ENCODE results near the gene ECT2L.
"Not testable (repeated sequence)": the region's sequence is repeated elsewhere in the genome, so short reads cannot be mapped to it uniquely, and the experiment has no call there.

Gene ECT2L

DNA sequence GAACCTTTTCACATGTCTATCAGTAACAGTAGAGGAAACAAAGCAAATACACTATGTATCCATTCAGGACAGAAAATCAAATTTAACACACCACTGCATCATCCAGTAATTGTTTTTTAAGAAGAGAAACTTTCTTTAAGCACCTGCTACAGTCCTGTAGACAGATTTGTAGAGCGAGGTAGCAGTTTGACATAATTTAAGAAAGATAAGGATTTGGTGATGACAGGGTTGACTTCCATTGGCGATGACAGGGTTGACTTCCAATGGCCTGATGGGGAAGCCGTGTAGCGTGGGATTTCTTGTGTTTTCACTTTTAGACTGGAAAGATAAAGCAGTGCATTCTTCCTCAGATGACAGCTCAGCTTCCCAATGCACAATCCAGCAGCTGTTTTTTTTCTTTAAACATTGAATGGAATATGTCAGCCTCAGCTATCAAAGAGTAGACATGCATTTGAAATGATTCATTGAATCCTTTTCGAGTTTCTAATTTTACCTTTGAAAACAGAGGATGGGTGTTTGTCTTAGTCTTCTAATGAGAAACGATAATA lies 68.5 kb downstream of the ECT2L start:
- no peak for DNase-seq

DNA sequence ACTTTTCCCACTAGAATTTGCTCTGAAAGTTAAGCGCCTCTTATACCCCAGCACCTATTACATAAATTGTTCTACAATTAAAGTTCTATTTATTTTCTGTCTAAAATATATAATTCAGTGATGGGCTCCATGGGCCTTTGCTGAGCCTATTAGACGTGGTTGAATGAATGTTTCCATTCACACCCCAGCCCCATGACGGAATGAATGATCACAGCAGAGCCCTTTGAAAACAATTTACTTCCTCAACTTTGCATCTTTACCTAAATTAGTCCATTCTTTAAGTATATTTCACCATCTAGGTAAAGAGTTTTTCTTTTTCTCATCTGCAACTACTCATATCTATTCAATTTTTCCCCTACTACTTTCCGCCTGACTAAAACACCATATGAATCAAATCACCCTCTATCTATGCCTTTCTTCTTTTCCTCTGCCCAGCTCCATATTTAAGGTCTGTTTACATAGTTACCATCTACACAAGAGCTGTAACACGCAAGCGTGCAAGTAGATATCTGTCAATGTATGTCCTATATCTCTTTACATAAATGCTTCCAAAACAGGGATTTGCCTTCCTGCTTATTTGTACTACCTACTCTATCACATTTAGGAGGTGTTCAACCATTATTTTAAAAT lies 69.7 kb downstream of the ECT2L start:
- DNase-seq, result no peak

DNA sequence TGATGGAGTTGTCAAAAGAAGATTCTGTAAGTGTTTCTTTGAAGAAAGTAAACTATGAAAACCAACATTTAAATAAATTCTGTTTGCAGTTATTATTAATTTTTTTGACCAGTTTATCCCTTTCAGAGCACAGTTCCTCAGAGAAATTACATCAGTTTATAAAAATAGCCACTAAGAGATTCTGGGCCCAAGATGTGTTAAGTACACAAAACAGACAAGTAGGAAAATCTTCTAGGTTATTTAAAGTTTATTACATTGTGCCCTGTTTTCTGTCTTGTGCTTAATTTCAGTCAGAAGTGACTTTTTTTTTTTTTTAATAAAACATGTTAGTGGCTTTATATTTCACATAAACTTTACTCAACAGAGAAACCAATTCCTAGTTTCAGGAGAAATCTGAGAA lies 72.3 kb downstream of the ECT2L start:
- DNase-seq, result no peak

DNA sequence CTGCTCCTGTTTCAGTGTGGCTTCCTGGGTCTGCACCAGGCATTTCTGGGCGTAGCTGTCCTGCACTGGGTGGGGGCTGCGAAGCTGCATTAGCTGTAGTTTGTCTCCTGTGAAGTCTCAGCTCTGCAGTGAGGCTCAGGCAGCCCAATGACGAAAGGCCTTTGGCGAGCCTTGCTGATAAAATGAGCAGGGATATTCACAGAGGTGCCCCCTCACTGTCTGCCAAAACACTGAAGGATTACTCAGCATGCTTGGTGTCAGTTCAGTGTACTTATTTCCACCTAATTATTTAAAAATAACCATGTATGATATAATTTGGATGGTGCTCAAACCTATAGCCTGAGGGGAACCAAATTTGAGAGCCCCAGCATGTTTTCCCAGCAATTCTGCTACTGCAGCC lies 73.5 kb downstream of the ECT2L start:
- no peak for DNase-seq

DNA sequence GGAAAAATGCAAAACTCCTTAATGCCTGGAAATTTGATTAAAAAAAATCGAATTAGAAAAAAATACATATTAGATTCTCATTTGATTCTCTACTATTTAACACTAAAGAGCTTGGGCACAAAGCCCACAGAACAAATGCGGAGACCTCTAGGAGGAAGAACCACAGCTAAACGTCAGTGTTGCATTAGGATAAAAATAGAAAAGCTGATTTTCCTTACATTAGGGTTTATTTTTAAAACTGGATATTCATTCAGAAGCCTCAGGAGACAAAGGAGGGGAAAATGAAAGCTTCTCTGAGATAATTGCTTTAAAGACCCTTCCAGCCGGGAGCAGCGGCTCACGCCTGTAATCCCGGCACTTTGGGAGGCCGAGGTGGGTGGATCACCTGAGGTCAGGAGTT lies 77.3 kb downstream of the ECT2L start:
- no peak for DNase-seq

DNA sequence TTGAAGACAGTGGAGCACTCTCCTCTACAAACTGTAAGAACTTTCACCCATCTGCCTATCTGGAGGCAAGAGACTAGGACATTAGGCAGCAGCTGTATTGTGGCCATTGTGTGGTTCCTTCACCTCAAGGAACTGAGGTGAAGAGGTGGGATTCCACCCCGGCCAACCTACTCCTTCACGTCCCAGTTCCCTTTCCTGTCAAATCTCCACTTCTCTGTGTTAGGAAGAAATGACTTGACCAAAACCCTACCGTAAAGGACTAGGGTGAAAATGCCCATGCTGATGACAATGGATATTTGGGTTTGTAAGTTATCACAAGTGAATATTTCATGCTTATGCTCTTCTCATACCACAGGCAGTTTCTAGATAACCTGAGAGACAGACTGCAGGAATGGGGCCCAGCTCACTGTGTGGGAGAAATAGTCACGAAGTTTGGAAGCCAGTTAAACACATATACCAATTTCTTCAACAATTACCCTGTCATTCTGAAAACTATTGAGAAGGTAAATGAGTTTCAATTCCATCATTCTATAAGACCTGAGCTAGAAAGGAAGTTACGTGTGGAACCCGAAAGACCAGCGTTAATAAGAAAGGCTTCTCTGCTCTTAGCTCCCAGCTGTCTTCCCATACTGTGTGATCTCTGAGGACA lies 86.6 kb downstream of the ECT2L start:
- DNase-seq, result peak in 1 of 5 donors; percentile 12

DNA sequence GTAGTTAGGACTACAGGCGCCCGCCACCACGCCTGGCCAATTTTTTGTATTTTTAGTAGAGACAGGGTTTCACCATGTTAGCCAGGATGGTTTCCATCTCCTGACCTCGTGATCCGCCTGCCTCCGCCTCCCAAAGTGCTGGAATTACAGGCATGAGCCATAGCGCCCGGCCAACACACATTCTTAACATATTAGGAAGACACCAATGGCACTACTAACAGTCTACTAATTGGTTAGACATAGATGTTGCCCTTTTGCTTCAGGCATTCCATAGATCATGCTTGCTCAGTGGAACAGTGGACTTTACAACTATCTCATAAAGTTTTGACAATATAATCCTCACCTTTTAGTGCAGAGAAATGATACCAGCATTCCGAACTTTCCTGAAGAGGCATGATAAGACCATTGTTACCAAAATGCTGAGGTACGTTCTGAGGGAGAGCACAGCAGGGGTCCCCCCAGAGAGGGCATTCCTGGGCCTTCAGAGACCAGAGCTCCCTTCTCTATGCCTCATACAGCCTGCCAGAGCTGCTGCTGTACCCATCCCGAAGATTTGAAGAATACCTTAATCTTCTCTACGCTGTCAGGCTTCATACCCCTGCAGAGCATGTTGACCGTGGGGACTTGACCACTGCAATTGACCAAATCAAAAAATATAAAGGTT lies 89.4 kb downstream of the ECT2L start:
- DNase-seq, result no peak

DNA sequence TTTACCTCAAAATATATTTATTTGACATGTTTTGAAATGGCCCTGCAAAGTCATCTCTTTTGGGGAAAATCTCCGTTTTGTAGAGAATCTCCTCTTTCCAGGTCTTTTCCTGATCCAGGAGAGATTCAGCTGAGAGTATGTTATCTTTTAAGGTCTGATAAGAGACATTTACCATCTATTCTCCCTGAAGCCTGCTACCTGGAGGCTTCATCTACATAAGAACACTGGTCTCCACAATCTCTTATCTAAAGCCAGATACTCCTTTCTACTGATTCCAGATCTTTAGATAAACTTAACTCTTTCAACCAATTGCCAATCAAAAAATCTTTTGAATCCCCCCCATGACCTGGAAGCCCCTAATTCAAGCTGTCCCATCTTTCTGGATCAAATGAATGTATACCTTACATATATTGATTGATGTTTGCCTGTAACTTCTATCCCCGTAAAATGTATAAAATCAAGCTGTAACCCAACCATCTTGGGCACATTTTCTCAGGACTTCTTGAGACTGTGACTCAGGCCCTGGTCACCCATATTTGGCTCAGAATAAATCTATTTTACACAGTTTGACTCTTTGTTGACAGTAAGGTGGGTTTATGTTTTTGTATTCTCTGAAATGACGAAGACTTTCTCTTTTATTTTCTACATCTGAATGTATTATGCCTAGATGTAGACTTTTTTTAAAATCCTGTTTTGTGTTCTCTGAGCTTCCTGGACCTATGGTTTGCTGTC lies 95.5 kb downstream of the ECT2L start:
- no peak for DNase-seq

DNA sequence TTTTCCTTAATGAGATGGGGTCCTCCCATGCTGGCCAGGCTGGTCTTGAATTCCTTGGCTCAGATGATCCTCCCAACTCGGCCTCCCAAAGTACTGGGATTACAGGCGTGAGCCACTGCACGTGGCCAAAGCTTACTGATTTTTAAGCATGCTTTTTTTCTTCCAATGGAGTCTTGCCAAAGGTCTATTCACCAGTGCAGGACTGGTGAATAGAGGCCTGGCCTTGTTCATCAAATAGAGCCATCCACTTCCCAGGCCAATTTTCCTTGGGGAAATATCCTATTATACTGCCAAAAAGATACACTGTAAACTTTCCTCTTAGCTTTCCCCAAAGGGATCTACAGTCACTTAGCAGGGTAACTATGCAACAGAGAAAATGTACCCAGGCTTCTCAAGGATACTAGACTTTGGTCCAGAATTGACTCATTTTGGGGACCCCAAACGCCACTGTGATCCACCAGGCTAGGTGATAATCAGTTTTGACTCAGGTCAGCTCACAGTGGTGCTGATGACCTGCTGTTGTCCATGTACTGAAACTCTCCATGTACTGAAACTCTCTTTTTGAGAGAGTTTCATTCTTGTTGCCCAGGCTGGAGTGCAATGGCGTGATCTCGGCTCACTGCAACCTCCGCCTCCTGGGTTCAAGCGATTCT lies 100.3 kb downstream of the ECT2L start:
- DNase-seq, result no peak

DNA sequence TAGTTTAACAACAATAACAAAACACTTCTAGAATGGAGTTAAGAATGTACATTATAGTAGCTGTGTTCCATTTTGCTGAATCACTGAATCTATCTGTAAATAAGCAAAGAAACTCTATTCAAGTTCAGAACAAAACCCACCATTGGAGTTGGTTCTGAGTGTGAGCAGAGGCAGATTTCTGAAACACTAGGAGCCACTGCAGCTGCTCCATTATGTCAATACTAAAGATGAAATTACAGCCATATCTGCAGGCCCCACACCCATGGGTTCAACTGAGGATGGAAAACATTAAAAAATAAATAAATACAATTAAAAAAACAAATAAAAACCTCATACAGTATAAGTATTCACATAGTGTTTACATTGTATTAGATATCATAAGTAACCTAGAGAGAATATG lies 101.1 kb downstream of the ECT2L start:
- DNase-seq, result no peak

DNA sequence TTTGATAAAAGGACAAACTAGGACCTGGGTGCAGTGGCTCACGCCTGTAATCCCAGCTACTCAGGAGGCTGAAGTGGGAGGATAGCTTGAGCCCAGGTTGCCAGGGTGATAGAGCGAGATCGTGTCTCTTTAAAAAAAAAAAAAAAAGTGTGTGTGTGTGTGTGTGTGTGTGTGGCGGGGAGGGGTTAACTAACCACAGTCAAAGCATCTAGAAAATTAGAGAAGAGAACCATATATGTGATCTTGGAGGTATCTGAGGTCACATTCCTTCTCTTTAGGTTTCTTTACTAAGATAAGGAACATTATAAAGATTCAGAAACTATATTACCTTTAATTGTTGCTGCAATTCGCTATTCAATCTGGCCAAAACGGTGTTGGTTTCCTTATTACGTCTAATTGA lies 111.3 kb downstream of the ECT2L start:
- no peak for DNase-seq

DNA sequence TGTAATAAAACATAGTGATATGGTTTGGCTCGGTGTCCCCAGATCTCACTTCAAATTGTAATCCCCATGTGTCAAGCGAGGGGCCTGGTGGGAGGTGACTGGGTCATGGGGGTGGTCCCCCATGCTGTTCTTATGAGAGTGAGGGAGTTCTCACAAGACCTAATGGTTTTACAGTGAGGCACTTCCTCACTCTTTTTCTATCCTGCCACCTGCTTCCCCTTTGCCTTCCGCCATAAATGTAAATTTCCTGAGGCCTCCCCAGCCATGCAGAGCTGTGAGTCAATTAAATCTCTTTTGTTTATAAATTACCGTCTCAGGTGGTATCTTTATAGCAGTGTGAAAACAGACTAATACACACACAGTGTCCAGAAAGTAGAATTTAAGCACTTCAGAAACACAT lies 113.6 kb downstream of the ECT2L start:
- DNase-seq, result no peak

DNA sequence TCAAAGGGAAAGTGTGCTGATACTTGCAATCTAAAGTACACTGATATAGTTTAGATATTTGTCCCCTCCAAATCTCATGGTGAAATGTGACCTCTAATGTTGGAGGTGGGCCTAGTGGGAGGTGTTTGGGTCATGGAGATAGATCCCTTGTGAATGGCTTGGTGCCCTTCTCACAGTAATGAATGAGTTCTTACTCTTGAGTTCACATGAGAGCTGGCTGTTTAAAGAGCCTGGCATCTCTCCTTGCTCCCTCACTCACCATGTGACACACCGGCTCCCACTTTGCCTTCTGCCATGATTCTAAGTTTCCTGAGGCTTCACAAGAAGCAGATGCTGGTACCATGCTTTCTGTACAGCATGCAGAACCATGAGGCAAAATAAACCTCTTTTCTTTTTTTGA lies 114.1 kb downstream of the ECT2L start:
- no peak for DNase-seq

DNA sequence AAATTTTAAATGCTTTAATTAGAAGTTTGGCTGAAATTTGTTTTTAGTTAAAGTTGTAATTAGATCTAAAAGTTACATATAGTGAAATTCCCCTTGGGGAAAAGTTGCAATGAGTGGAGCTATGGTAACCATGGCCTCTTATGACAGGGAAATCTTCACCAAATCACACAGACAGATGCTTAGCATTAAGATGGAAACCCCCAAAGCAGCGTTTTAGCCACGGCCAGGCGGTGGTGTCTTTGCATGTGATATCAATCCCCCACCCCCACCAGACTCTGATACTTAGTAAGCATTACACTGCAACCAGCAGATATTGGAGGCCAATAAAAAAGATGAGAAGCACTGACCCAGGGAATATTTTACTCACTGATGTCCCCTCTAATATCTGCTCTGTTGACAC lies 116.4 kb downstream of the ECT2L start:
- DNase-seq, result no peak

DNA sequence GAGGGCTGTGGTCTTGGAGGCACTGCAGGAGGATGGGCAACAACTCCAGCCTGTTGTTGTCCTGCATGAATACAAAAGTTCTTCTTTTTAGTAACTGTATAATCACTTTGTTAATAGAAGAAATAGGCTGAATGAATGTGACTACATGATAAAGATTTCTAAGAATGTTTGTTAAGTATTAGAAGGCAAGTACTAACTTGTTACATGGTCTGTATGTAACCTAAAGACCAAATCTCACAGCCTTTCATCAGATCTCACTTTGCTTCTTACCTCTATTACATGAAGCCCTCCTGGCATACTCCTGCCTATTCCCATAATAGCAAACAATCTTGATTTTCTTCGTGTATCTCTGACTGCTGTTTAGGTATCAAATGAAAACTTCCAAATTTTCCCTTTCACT lies 118.8 kb downstream of the ECT2L start:
- no peak for DNase-seq

DNA sequence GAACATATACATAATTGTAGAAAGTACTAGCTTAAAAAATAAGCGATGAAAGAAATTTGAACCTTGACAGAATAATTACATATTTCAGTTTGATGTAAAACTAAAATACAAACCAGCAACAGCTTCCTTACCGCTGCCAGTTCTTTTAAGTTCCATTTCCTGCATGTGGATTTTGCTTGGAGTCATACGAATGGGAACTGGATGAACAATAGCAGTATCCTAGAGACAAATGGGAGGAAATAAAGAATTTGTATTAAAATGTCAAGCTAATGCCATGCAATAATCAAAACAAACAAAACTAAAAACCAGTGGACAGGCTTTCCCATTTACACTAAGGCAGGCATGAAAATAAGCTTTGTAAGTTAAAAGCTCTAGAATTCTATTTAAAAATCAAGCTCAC lies 125.0 kb downstream of the ECT2L start:
- DNase-seq, result no peak

DNA sequence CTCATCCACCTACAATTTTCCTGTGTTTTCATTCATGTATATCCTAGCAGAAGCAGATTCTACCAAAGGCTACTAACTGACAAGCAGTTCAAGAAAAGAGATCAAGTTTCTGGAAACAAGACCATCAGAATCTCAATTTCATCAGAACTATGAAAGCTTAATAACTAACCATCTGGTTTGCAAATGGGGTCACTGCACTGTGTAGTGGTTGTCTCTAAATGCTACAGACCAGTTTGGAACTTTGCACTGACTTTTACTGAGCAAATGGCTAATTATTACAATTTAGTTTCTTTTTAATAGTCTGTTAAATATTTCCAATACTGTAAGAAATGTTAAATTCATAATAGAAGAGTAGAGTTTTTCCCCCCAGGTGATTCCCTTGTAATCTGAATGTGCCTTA lies 127.7 kb downstream of the ECT2L start:
- DNase-seq, result no peak

DNA sequence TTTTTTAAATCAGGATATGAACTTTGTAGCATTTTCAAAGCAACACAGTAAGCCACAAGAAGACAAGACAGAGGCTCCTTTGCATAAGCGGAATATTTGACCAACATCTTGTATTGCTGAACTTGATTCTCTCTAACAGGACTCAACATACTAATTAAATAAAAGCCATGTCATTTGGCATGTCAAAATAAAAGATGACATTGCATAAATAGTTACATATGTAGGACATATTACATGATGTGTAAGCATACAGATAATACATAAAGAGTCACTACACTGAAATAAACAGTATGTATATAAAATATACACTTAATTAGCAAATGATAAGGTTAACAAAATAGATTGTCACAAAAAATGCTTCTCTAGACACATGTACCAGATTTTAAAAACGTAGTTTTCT lies 129.9 kb downstream of the ECT2L start:
- DNase-seq, result no peak

DNA sequence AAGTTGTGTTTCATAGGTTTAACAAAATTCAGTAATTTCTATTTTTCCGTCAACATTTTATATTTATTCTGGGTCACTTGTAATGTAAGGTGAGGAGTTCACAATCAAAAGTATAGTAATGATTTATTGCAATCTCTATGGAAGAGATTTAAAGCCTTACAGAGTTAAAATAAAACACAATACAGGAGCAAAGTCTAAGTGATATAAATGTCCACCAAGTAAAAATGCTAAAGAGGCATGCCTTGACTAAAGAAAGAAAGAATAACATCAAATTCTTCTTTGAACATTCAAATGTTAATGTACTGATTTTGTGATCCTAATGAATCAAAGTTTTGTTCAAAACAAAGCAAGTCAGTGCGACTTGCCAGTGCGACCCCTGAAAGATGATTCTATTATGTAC lies 130.7 kb downstream of the ECT2L start:
- DNase-seq, result no peak

DNA sequence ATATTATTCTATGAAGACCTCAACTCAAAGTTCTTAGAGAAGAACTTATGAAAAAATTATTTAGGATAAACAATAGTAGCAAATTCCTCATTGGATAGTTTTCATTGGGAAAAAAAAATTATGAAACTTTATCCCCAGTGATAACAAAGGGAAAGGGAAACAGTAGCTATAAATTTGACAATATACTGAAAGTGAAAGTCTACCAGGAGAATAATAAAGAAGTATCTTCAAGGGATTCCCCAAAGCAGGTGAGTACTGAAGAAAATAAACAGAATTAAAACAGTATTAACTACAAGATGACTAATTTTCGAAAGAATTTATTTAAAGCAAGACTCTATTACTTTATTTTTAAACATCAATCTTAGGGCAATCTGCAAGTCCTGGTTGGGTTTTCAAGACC lies 135.8 kb downstream of the ECT2L start:
- no peak for DNase-seq

DNA sequence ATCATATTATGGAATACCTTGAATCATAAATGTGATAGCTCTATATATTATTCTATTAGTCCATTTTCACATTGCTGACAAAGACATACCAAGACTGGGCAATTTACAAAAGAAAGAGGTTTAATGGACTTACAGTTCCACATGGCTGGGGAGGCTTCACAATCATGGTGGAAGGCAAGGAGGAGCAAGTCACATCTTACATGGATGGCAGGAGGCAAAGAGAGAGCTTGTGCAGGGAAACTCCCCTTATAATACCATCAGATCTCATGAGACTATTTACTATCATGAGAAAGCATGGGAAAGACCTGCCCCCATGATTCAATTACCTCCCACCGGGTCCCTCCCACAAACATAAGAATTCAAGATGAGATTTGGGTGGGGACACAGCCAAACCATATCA lies 141.0 kb downstream of the ECT2L start:
- DNase-seq, result not testable (repeated sequence)

DNA sequence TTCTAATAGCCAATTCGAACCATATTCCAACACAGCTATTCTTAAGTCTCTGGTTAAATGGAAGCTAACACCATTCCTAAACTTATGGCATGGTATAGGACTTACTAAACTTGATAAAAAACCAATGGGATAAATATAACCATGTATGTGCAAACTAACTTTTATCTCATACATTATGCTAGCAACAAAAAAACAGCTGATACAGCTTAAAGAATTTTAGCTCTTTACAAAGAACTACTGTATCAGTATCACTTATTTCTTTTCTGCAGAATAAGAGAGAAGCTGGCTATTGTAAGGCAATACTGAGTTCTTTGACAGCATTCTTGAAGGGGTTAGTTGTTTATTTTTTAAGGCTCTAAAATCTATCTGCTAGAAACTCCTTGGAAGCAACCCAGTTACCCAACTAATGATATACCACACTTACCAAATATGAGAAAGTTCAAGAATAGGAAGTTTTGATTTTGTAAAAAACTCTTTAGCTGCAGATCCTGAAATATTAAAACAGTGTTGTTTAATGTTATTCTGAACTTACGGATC lies 147.3 kb downstream of the ECT2L start:
- DNase-seq, result no peak

DNA sequence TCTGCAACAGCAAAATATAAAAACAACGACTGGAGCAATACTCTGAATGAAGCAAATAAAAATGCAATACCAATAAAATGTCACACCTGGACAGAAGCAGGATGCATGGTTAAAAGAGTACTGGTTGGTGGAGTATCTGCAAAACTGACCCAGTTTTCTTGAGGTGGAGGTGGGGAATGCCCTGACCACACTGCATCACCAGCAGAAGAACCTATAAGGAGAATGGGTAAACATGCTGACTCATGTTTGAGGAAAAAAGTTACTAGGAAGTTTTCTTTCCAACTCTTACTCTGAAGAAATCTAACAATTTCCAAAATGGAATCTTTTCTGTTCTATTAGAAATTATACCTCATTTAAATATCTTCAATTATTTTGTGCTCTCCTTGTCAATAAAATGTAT lies 148.5 kb downstream of the ECT2L start:
- DNase-seq, result peak in 1 of 5 donors; percentile 17
